Esophagus squamous epithelium (tissue), 5 donors: ENCODE results near the gene GADD45G. TPM values are rescaled to one million over a fixed set of nuclear protein-coding genes. Genes with fewer than 3 reads are reported as not detected.

ENCODE experiments used
- DNase-seq: peaks from one replicate; lab custom pipeline; 2025; lab: John Stamatoyannopoulos, UW
- H3K27ac ChIP-seq, 4 donors: fragments of 200-600 bp; sonication (generic); one replicate each; pipeline ENCODE4 v1.5.1; 2016 to 2019; ENCODE audit warnings: mild to moderate bottlenecking in 1 of 4
- H3K27me3 ChIP-seq, 4 donors: fragments of 200-600 bp; sonication (generic); 1 replicate in 3 of 4; 2 replicates in 1 of 4; pipeline versions ENCODE4 v1.5.1 to v1.6.0; 2017 to 2021; ENCODE audit warnings: antibody characterized with exemption in 1 of 4
- H3K36me3 ChIP-seq, 3 donors: fragments of 200-600 bp; sonication (generic); one replicate each; pipeline ENCODE4 v1.5.1; 2016 to 2019
- H3K4me1 ChIP-seq, 3 donors: fragments of 200-600 bp; sonication (generic); one replicate each; pipeline ENCODE4 v1.5.1; 2017 to 2019
- H3K4me3 ChIP-seq, 4 donors: fragments of 200-600 bp; sonication (generic); 1 replicate in 3 of 4; 2 replicates in 1 of 4; pipeline ENCODE4 v1.5.1; 2016 to 2019; ENCODE audit warnings: mild to moderate bottlenecking in 2 of 4, moderate library complexity in 1 of 4
- H3K9me3 ChIP-seq, 3 donors: fragments of 200-600 bp; sonication (generic); one replicate each; pipeline ENCODE4 v1.5.1; 2016 to 2019
- POLR2A ChIP-seq, 4 donors: fragments of 450-650 bp; IDR thresholded peaks; one replicate each; pipeline ENCODE4 v1.6.1; 2017; ENCODE audit warnings: antibody characterized with exemption in 4 of 4, mild to moderate bottlenecking in 4 of 4, moderate library complexity in 3 of 4
- WGBS, 2 donors: methylation state at CpG; one replicate each; pipeline ENCODE4 v1.1.5; 2018; 5-methylcytosine and 5-hydroxymethylcytosine counted together
- intact Hi-C: fragments of 100-400 bp; cut with DNase I; formaldehyde crosslinking; loops from one replicate; pipeline ENCODE4 v1.15.0; 2022
- total RNA-seq, 4 donors: library from RNA; depleted of rRNA; stranded (reverse); fragments of >200 nt; gene quantifications; one replicate each; pipeline ENCODE4 v1.1.0, GENCODE V29; 2016
- TF ChIP-seq, protein P1 (sequence below), 6 experiments: fragments of 450-650 bp in 4 of 6; fragments of 200-600 bp in 2 of 6; sonication (generic) in 2 of 6; IDR thresholded peaks; one replicate each; pipeline ENCODE4 v1.5.1; 2016 to 2019; ENCODE audit warnings: antibody characterized with exemption in 6 of 6, mild to moderate bottlenecking in 4 of 6, moderate library complexity in 4 of 6
- donor health status: DM: yes; HTN: yes; CAD: no.

Gene GADD45G
- total RNA-seq, 4 donors from 2014 or later = 1.8 to 18.7 (median 8.5) TPM

GRCh38 chr9:89623925-89624420 is 19.2 kb downstream of the GADD45G start:
- TF ChIP-seq POLR2A (IDR thresholded peaks at IDR 0.05) = no peak
- TF ChIP-seq, protein P1, sequence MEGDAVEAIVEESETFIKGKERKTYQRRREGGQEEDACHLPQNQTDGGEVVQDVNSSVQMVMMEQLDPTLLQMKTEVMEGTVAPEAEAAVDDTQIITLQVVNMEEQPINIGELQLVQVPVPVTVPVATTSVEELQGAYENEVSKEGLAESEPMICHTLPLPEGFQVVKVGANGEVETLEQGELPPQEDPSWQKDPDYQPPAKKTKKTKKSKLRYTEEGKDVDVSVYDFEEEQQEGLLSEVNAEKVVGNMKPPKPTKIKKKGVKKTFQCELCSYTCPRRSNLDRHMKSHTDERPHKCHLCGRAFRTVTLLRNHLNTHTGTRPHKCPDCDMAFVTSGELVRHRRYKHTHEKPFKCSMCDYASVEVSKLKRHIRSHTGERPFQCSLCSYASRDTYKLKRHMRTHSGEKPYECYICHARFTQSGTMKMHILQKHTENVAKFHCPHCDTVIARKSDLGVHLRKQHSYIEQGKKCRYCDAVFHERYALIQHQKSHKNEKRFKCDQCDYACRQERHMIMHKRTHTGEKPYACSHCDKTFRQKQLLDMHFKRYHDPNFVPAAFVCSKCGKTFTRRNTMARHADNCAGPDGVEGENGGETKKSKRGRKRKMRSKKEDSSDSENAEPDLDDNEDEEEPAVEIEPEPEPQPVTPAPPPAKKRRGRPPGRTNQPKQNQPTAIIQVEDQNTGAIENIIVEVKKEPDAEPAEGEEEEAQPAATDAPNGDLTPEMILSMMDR (IDR thresholded peaks at IDR 0.05) = no peak
- Histone ChIP-seq H3K4me1 (peaks cover 0 to 46% (median 12%) of the 10 kb centered on the region in 3 donors), H3K9me3 (no peaks in the 10 kb centered on the region), H3K36me3 (no peaks in the 10 kb centered on the region), H3K27me3 (peaks cover 0 to 34% (median 0%) of the 10 kb centered on the region in 4 donors), H3K4me3 (no peak overlapping the region), H3K27ac (peak overlapping the region; percentile 45 to 83 (median 74))
- 63 to 100% methylated on average over 1 of the region's 11 CpGs for WGBS, 2 donors
- no peak for DNase-seq
- intact Hi-C loops = no loop called here

GRCh38 chr9:89625721-89626687 is 21.2 kb downstream of the GADD45G start:
- H3K27me3 ChIP-seq = peaks cover 0 to 34% (median 0%) of the 10 kb centered on the region in 4 donors
- H3K4me1 ChIP-seq = peaks cover 0 to 38% (median 12%) of the 10 kb centered on the region in 3 donors
- TF ChIP-seq POLR2A (IDR thresholded peaks at IDR 0.05) = no peak
- TF ChIP-seq, protein P1 (IDR thresholded peaks at IDR 0.05) = no peak
- intact Hi-C loops = no loop called here
- H3K36me3 ChIP-seq = no peaks in the 10 kb centered on the region
- WGBS, 2 donors = 87 to 90% methylated on average over 7 to 10 of the region's 14 CpGs
- no peak for DNase-seq
- H3K27ac ChIP-seq = no peak overlapping the region
- H3K4me3 ChIP-seq = no peak overlapping the region
- H3K9me3 ChIP-seq = no peaks in the 10 kb centered on the region

- no peak overlapping the region for H3K4me3 ChIP-seq
- WGBS, 2 donors = 70 to 79% methylated on average over 6 to 8 of the region's 11 CpGs
- no peak for TF ChIP-seq POLR2A (IDR thresholded peaks at IDR 0.05)
- TF ChIP-seq, protein P1 (IDR thresholded peaks at IDR 0.05) = no peak
These were observed 22.0 kb downstream of the GADD45G start for GRCh38 chr9:89626741-89627265.

DNA sequence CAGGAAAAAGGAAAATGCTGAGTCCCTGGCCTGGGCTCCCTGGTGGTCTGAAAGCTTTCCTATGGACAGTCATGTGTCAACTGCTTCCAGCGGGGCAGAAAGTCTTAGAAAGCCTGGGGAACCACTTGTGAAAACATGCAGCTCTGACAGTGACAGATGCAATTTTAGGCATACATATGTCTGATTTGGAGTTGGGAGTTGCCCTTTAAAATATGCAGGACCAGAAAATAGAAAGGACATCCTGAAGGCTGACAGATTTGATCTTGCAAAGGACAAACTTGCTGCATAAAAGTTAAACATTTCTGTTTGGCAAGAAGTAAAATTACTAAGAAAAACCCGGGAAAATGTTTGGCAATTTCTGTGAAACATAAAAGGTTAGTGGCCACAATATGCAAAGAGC is 23.8 kb downstream of the GADD45G start:
- H3K4me1 ChIP-seq = peaks cover 0 to 17% (median 0%) of the 10 kb centered on the region in 3 donors
- H3K4me3 ChIP-seq = no peak overlapping the region
- H3K27ac ChIP-seq = no peak overlapping the region
- WGBS, 2 donors = 35 to 62% methylated on average over 1 of the region's 2 CpGs
- H3K36me3 ChIP-seq = no peaks in the 10 kb centered on the region
- H3K9me3 ChIP-seq = no peaks in the 10 kb centered on the region
- peaks cover 0 to 34% (median 0%) of the 10 kb centered on the region in 4 donors for H3K27me3 ChIP-seq
- intact Hi-C loops = no loop called here
- no peak for DNase-seq
- TF ChIP-seq, protein P1 (IDR thresholded peaks at IDR 0.05) = no peak
- no peak for TF ChIP-seq POLR2A (IDR thresholded peaks at IDR 0.05)

More at GRCh38 chr9:89626741-89627265, 22.0 kb downstream of the GADD45G start:
- Histone ChIP-seq H3K36me3 (no peaks in the 10 kb centered on the region), H3K4me1 (peaks cover 0 to 35% (median 12%) of the 10 kb centered on the region in 3 donors), H3K9me3 (no peaks in the 10 kb centered on the region), H3K27ac (no peak overlapping the region), H3K27me3 (peaks cover 0 to 34% (median 0%) of the 10 kb centered on the region in 4 donors)
- intact Hi-C loops = no loop called here
- no peak for DNase-seq
